Measurements from ENCODE around the gene CERS5.
"Not testable (repeated sequence)": the region's sequence is repeated elsewhere in the genome, so short reads cannot be mapped to it uniquely, and the experiment has no call there.

The CERS5 gene

DNA sequence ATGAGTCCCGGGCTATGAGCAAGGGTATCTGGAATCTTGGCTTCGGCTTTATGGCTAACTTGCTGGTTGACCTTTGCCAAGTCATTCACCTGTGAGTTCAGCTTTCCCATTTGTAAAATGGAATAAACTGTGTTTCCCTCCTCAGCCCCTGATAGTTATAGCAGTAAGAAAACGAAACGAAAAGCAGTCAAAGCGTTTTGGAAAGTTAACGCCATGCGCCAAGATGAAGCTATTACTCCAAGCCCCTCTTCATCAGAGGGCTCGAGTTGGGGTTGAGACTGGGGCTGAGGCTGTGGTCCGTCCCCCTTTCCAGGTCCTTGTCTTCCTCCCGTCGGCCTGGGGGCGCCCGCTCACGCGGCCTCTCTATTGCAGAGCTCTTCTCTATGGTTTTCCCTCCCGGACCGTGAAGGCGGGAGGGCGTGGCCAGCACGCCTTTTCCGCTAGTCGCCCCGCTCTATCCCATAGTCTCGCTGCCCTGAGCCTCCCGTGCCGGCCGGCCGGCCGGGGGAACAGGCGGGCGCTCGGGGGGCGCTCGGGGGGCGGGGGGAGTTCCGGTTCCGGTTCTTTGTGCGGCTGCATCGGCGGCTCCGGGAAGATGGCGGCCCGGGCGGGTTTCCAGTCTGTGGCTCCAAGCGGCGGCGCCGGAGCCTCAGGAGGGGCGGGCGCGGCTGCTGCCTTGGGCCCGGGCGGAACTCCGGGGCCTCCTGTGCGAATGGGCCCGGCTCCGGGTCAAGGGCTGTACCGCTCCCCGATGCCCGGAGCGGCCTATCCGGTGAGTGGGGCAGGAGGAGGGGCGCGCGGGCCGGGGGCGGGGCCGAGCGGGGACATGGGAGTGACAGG lies 82.2 kb downstream of the CERS5 start, which contains the start of gene SMARCD1:
SMARCD1 (plus strand) TSS at position 568 of the 840 bp plus-strand sequence; CDS start at position 596, 28 bp downstream.
- TF ChIP-seq, protein P1, sequence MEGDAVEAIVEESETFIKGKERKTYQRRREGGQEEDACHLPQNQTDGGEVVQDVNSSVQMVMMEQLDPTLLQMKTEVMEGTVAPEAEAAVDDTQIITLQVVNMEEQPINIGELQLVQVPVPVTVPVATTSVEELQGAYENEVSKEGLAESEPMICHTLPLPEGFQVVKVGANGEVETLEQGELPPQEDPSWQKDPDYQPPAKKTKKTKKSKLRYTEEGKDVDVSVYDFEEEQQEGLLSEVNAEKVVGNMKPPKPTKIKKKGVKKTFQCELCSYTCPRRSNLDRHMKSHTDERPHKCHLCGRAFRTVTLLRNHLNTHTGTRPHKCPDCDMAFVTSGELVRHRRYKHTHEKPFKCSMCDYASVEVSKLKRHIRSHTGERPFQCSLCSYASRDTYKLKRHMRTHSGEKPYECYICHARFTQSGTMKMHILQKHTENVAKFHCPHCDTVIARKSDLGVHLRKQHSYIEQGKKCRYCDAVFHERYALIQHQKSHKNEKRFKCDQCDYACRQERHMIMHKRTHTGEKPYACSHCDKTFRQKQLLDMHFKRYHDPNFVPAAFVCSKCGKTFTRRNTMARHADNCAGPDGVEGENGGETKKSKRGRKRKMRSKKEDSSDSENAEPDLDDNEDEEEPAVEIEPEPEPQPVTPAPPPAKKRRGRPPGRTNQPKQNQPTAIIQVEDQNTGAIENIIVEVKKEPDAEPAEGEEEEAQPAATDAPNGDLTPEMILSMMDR (conservative IDR thresholded peaks at IDR 0.05; ENCODE audit: control insufficient read depth, insufficient read depth, low read depth, low read length): peak; percentile 47
- peak; percentile 85 for DNase-seq (ENCODE audit: low read depth)
- peak within 1 kb of the TSS; percentile 86 for H3K4me3 ChIP-seq (ENCODE audit: control insufficient read depth, low read depth, low read length)

DNA sequence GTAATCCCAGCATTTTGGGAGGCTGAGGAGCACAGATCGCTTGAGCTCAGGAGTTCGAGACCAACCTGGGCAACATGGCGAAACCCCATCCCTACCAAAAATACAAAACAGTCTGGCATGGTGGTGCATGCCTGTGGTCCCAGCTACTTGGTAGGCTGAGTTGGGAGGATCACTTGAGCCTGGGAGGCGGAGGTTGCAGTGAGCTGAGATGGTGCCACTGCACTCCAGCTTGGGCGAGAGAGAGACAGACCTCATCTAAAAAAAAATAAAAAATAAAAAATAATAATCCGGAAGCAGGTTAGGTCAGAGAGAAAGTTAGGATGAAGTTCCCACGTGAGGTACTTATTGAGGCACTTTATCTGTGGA lies 82.8 kb downstream of the CERS5 start:
- not testable (repeated sequence) for DNase-seq (ENCODE audit: low read depth)
- H3K4me3 ChIP-seq (ENCODE audit: control insufficient read depth, low read depth, low read length): peak overlapping the region; percentile 86

DNA sequence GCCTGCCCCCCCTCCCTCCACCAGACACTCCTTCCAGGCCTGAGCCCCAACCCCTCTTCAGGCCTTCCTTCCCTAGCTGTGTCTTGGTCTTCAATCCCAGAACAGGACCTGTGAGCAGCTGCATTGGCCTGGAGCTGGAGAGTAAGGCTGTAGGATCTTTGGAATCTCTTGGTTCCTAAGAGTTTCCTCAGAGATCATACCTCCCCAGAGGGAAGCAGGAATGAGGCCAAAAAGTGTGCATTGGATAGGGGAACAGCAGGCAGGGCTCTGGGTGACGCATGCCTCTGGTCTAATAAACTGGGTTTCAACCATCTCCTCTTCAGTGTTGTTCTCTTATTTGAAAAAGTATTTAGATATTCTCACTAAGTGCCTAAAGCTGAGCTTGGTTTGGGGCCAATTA lies 83.9 kb downstream of the CERS5 start:
- no peak for DNase-seq (ENCODE audit: low read depth)
- H3K4me3 ChIP-seq (ENCODE audit: control insufficient read depth, low read depth, low read length): no peak overlapping the region
- TF ChIP-seq, protein P1 (conservative IDR thresholded peaks at IDR 0.05; ENCODE audit: control insufficient read depth, insufficient read depth, low read depth, low read length): no peak

DNA sequence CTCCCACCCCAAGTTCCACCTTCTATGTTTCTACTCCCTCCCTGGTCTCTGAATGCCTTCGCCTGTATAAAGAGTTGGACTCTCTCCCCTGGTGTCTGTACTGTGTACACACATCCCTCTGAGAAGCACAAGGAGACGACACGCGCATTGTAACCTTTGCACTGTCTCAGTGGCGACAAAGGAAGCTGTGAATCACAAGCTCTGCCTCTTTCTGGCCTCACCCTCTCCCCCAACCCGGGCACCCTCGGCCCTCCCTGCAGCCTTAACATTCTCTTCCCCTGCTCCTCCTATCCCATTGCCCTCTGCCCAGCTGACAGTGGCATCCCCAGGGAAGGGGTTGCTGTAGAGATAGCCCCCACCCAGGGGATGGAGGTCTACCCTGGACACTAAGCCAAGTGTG lies 84.5 kb downstream of the CERS5 start:
- H3K4me3 ChIP-seq (ENCODE audit: control insufficient read depth, low read depth, low read length): no peak overlapping the region
- DNase-seq (ENCODE audit: low read depth): no peak
- TF ChIP-seq, protein P1 (conservative IDR thresholded peaks at IDR 0.05; ENCODE audit: control insufficient read depth, insufficient read depth, low read depth, low read length): no peak

DNA sequence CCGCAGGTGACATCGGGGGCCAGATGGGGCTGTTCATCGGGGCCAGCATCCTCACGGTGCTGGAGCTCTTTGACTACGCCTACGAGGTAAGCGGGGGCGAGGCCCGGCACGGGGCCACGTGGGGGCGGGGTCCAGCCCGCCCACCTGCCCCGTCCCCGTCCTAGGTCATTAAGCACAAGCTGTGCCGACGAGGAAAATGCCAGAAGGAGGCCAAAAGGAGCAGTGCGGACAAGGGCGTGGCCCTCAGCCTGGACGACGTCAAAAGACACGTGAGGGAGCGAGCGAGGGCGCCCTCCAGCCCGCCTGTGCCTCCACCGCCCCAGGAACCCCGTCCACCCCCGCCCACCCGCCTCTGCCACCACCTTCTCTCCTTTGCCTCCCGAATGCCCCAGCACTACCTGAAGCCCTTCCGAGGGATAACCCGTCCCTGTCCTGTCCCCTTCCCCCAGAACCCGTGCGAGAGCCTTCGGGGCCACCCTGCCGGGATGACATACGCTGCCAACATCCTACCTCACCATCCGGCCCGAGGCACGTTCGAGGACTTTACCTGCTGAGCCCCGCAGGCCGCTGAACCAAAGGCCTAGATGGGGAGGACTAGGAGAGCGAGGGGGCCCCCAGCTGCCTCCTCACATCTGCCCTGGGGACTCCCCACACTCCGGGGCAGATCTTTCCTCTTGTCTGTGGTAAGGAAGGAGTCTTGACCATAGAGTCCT lies 85.9 kb downstream of the CERS5 start:
- no peak for DNase-seq (ENCODE audit: low read depth)

DNA sequence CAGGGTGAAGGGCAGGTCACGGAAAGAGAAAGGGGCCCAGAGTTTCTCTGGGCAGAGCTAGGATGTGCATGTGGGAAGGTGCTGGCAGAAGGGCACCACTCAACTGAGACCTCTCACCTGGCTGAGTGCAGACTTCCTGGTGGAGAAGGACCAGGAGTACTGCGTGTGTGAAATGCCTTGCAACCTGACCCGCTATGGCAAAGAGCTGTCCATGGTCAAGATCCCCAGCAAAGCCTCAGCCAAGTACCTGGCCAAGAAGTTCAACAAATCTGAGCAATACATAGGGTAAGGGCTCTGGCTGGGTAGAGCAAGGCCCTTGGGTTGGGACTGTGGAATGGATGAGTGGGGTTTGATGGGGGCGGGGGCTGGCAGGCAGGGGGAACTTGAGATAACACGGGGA lies 87.4 kb downstream of the CERS5 start:
- TF ChIP-seq, protein P1 (conservative IDR thresholded peaks at IDR 0.05; ENCODE audit: control insufficient read depth, insufficient read depth, low read depth, low read length): no peak
- H3K4me3 ChIP-seq (ENCODE audit: control insufficient read depth, low read depth, low read length): no peak overlapping the region
- DNase-seq (ENCODE audit: low read depth): no peak

More for the DNA sequence above, 85.9 kb downstream of the CERS5 start:
- TF ChIP-seq, protein P1 (conservative IDR thresholded peaks at IDR 0.05; ENCODE audit: control insufficient read depth, insufficient read depth, low read depth, low read length): no peak
- no peak overlapping the region for H3K4me3 ChIP-seq (ENCODE audit: control insufficient read depth, low read depth, low read length)

Measured in fibroblast of mammary gland (primary cell).